ENCODE results near the gene ZIC1.

ZIC1 gene

DNA sequence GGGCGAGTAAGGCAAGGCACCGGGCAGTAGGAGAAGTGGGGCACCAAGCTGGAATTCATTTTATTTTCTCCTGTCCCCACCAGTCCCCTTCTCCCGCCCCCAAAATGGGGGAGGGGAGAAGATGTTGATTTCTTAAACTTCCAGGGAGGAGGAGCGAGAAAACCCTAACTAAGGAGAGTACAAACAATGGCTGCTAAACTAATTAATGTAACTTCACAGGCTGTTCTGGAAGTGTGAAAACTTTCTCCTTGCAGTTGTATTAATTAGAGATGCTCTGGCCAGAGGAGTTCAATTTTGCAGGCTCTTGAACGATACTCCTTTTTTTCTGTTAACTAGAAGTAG lies 14.3 kb upstream of the ZIC1 start:
- DNase-seq (ENCODE audit: low read depth in 1 of 2, low spot score in 1 of 2): no peak
- peaks cover 47% of the 10 kb centered on the region for H3K27me3 ChIP-seq (ENCODE audit: insufficient read depth, poor library complexity, severe bottlenecking)
- H3K27ac ChIP-seq (replicated peaks): no peak overlapping the region
- H3K4me3 ChIP-seq (replicated peaks; ENCODE audit: insufficient read depth, low read length): no peak overlapping the region
- TF ChIP-seq, protein P1, sequence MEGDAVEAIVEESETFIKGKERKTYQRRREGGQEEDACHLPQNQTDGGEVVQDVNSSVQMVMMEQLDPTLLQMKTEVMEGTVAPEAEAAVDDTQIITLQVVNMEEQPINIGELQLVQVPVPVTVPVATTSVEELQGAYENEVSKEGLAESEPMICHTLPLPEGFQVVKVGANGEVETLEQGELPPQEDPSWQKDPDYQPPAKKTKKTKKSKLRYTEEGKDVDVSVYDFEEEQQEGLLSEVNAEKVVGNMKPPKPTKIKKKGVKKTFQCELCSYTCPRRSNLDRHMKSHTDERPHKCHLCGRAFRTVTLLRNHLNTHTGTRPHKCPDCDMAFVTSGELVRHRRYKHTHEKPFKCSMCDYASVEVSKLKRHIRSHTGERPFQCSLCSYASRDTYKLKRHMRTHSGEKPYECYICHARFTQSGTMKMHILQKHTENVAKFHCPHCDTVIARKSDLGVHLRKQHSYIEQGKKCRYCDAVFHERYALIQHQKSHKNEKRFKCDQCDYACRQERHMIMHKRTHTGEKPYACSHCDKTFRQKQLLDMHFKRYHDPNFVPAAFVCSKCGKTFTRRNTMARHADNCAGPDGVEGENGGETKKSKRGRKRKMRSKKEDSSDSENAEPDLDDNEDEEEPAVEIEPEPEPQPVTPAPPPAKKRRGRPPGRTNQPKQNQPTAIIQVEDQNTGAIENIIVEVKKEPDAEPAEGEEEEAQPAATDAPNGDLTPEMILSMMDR (IDR thresholded peaks at IDR 0.05; ENCODE audit: insufficient read depth, low read length): no peak
- TF ChIP-seq SPI1 (IDR thresholded peaks at IDR 0.05; ENCODE audit: borderline replicate concordance, low read depth) (no peak), POLR2AphosphoS5 (IDR thresholded peaks at IDR 0.05; ENCODE audit: low read depth) (no peak), GABPA (IDR thresholded peaks at IDR 0.05; ENCODE audit: low read depth) (no peak)
- TF ChIP-seq, protein P2, sequence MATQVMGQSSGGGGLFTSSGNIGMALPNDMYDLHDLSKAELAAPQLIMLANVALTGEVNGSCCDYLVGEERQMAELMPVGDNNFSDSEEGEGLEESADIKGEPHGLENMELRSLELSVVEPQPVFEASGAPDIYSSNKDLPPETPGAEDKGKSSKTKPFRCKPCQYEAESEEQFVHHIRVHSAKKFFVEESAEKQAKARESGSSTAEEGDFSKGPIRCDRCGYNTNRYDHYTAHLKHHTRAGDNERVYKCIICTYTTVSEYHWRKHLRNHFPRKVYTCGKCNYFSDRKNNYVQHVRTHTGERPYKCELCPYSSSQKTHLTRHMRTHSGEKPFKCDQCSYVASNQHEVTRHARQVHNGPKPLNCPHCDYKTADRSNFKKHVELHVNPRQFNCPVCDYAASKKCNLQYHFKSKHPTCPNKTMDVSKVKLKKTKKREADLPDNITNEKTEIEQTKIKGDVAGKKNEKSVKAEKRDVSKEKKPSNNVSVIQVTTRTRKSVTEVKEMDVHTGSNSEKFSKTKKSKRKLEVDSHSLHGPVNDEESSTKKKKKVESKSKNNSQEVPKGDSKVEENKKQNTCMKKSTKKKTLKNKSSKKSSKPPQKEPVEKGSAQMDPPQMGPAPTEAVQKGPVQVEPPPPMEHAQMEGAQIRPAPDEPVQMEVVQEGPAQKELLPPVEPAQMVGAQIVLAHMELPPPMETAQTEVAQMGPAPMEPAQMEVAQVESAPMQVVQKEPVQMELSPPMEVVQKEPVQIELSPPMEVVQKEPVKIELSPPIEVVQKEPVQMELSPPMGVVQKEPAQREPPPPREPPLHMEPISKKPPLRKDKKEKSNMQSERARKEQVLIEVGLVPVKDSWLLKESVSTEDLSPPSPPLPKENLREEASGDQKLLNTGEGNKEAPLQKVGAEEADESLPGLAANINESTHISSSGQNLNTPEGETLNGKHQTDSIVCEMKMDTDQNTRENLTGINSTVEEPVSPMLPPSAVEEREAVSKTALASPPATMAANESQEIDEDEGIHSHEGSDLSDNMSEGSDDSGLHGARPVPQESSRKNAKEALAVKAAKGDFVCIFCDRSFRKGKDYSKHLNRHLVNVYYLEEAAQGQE (IDR thresholded peaks at IDR 0.05; ENCODE audit: insufficient replicate concordance, low read depth): no peak

DNA sequence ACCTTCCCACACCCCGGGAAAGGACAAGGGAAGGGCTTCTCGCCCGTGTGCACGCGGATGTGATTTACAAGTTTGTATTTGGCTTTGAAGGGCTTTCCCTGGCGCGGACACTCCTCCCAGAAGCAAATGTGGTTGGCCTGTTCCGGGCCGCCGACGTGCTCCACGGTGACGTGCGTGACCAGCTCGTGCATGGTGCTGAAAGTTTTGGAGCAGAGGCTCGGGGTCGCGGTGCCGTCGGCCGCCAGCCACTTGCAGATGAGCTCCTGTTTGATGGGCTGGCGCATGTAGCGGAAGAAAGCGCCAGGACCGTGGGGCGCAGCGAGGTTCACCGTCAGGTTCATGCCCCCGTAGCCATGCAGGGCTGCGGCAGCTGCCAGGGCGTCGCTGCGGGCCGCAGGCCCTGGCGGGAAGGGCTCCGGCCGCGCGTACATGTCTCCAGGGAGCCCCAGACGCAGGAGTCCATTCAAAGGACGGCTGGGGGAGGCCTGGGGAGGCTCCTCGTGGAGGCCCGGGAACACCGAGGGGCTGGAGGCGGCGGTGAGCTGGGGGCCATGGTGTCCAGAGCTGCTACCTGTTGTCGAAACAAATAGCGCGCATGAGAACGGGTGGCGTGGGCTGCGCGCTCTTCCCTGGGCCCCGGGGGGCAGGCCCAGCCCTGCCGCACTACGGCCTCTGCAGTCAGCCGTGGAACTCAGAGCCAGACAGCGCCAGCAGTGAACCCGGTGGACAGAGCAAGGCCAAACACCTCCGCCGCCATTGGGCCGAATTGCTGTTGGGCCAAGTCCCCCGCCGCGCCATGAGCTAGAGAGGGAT lies 13.1 kb upstream of the ZIC1 start:
- Histone ChIP-seq H3K27ac (replicated peaks) (no peak overlapping the region), H3K4me3 (replicated peaks; ENCODE audit: insufficient read depth, low read length) (no peak overlapping the region), H3K27me3 (ENCODE audit: insufficient read depth, poor library complexity, severe bottlenecking) (peaks cover 42% of the 10 kb centered on the region)
- TF ChIP-seq SPI1 (IDR thresholded peaks at IDR 0.05; ENCODE audit: borderline replicate concordance, low read depth): no peak
- TF ChIP-seq POLR2AphosphoS5 (IDR thresholded peaks at IDR 0.05; ENCODE audit: low read depth): no peak
- TF ChIP-seq, protein P1 (IDR thresholded peaks at IDR 0.05; ENCODE audit: insufficient read depth, low read length): no peak
- TF ChIP-seq GABPA (IDR thresholded peaks at IDR 0.05; ENCODE audit: low read depth): no peak
- TF ChIP-seq, protein P2 (IDR thresholded peaks at IDR 0.05; ENCODE audit: insufficient replicate concordance, low read depth): no peak
- no peak for DNase-seq (ENCODE audit: low read depth in 1 of 2, low spot score in 1 of 2)

DNA sequence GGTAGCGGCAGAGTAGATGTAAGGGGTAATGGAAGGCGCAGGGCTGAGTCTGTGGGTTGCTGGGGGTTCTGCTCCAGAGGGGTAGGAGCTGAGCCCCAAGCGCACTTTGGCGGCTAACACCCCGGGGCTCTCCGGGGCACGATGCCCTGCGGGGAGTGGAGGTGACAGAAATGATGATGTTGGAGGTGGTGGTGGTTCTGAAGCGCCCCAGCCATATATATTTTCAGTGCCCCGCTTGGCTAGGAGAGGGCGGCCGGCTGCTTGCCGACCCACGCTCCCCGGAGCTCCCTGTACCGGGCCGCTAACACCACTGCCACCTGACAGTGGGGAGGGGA lies 12.5 kb upstream of the ZIC1 start:
- Histone ChIP-seq H3K4me3 (replicated peaks; ENCODE audit: insufficient read depth, low read length) (no peak overlapping the region), H3K27me3 (ENCODE audit: insufficient read depth, poor library complexity, severe bottlenecking) (peaks cover 43% of the 10 kb centered on the region), H3K27ac (replicated peaks) (no peak overlapping the region)
- no peak for DNase-seq (ENCODE audit: low read depth in 1 of 2, low spot score in 1 of 2)
- TF ChIP-seq, protein P2 (IDR thresholded peaks at IDR 0.05; ENCODE audit: insufficient replicate concordance, low read depth): no peak
- no peak for TF ChIP-seq SPI1 (IDR thresholded peaks at IDR 0.05; ENCODE audit: borderline replicate concordance, low read depth)
- no peak for TF ChIP-seq POLR2AphosphoS5 (IDR thresholded peaks at IDR 0.05; ENCODE audit: low read depth)
- TF ChIP-seq GABPA (IDR thresholded peaks at IDR 0.05; ENCODE audit: low read depth): no peak
- TF ChIP-seq, protein P1 (IDR thresholded peaks at IDR 0.05; ENCODE audit: insufficient read depth, low read length): no peak
